Measurements from ENCODE around the gene RBM5. TPM values are rescaled to one million over a fixed set of nuclear protein-coding genes. Genes with fewer than 3 reads are reported as not detected.
A peak's percentile ranks its signal among the peaks of the same experiment; 100 is the strongest.

Gene RBM5
- total RNA-seq, 1 donor from 2014 or later = 124 TPM

DNA sequence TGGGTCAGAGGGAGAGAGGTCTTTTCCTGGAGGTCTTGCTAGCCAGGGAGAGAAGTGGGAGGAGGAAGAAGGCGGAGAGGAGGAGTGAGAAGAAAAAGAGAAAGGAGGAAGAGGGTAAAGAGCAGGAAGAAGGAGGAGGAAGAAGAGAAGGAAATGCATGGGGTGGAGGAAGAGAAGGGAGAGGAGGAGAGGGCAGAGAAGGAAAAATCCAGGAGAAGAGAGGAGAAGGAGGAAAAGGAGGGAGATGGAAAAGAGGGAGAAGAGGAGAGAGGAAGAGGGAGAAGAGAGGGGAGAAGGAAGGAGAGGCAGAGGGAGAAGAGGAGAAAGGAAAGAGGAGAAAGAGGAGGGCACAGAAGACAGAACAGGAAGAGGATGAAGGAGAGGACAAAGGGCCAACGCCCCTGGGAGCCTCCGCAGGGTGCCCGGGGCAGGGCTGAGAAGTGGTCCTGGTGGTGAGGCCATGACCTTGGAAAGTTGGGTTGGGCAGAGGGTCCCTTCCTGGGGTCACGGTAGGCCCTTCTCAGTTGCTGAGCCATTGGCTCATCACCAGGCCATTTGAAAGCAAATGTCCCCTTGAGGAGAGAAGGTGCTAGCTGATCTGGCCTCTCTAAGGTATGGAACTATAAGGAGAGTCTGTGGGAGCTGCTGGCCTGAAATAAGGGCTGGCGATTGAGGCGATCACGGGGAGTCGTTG lies 65.2 kb downstream of the RBM5 start:
- Histone ChIP-seq H2AFZ (ENCODE audit: low read depth, low read length) (peak overlapping the region; percentile 5), H3K4me2 (ENCODE audit: low read length) (peak overlapping the region; percentile 83)
- peaks cover 13% of the 10 kb centered on the region for H3K4me1 Mint-ChIP-seq (ENCODE audit: low read depth, unreplicated experiment)

DNA sequence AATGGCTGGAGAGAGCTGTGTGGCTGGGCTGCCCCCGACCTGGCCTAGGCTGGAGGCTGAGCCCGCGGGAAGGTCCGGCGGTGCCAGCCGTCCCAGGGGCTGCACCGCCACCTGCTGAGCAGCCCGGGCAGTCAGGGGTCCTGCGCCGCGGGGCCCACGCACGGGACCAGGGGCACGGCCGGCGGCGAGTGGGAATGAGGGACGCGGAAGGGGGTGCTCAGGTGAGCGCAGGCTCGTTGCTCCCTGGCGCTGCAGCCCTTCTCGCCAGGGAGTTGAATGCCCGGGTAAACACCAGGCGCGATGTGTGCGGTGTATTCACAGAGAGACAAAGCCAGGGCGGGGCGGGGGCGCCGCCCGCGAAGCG lies 65.7 kb downstream of the RBM5 start:
- peak; percentile 40 for TF ChIP-seq EZH2 (IDR thresholded peaks at IDR 0.05; ENCODE audit: insufficient read depth, low read length)
- TF ChIP-seq, protein P1, sequence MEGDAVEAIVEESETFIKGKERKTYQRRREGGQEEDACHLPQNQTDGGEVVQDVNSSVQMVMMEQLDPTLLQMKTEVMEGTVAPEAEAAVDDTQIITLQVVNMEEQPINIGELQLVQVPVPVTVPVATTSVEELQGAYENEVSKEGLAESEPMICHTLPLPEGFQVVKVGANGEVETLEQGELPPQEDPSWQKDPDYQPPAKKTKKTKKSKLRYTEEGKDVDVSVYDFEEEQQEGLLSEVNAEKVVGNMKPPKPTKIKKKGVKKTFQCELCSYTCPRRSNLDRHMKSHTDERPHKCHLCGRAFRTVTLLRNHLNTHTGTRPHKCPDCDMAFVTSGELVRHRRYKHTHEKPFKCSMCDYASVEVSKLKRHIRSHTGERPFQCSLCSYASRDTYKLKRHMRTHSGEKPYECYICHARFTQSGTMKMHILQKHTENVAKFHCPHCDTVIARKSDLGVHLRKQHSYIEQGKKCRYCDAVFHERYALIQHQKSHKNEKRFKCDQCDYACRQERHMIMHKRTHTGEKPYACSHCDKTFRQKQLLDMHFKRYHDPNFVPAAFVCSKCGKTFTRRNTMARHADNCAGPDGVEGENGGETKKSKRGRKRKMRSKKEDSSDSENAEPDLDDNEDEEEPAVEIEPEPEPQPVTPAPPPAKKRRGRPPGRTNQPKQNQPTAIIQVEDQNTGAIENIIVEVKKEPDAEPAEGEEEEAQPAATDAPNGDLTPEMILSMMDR (IDR thresholded peaks at IDR 0.05; ENCODE audit: insufficient read depth, low read depth, low read length) = no peak

More for the DNA sequence above, 65.2 kb downstream of the RBM5 start:
- Histone ChIP-seq H3K9me3 (ENCODE audit: insufficient read depth, low read depth, low read length) (no peaks in the 10 kb centered on the region), H3K36me3 (ENCODE audit: insufficient read depth, low read length) (no peaks in the 10 kb centered on the region), H3K4me3 (ENCODE audit: insufficient read depth, low read depth, low read length) (no peak overlapping the region), H3K9ac (ENCODE audit: low read length) (no peak overlapping the region), H4K20me1 (ENCODE audit: insufficient read depth, low read length) (no peaks in the 10 kb centered on the region), H3K27ac (ENCODE audit: low read depth, low read length) (no peak overlapping the region), H3K79me2 (ENCODE audit: insufficient read depth, low read length) (no peaks in the 10 kb centered on the region), H3K4me1 (ENCODE audit: insufficient read depth, low read length) (peaks cover 15% of the 10 kb centered on the region), H3K27me3 (ENCODE audit: insufficient read depth, low read length) (peaks cover 9% of the 10 kb centered on the region)
- Mint-ChIP-seq H3K36me3 (ENCODE audit: low read depth, unreplicated experiment) (no peaks in the 10 kb centered on the region), H3K27me3 (ENCODE audit: low read depth, unreplicated experiment) (peaks cover 42% of the 10 kb centered on the region), H3K4me3 (ENCODE audit: unreplicated experiment) (peak overlapping the region; percentile 77), H3K27ac (ENCODE audit: unreplicated experiment) (no peak overlapping the region), H3K9me3 (ENCODE audit: unreplicated experiment) (peaks cover 2% of the 10 kb centered on the region)
- DNase-seq (ENCODE audit: low read depth) = no peak
- TF ChIP-seq, protein P1 (IDR thresholded peaks at IDR 0.05; ENCODE audit: insufficient read depth, low read depth, low read length) = no peak
- TF ChIP-seq EZH2 (IDR thresholded peaks at IDR 0.05; ENCODE audit: insufficient read depth, low read length) = no peak
- no peak for FAIRE-seq

More for the DNA sequence above, 65.7 kb downstream of the RBM5 start:
- Mint-ChIP-seq H3K27ac (ENCODE audit: unreplicated experiment) (no peak overlapping the region), H3K4me1 (ENCODE audit: low read depth, unreplicated experiment) (peaks cover 13% of the 10 kb centered on the region), H3K36me3 (ENCODE audit: low read depth, unreplicated experiment) (no peaks in the 10 kb centered on the region), H3K4me3 (ENCODE audit: unreplicated experiment) (peak overlapping the region; percentile 77), H3K9me3 (ENCODE audit: unreplicated experiment) (peaks cover 2% of the 10 kb centered on the region), H3K27me3 (ENCODE audit: low read depth, unreplicated experiment) (peaks cover 43% of the 10 kb centered on the region)
- no peak for DNase-seq (ENCODE audit: low read depth)
- H3K4me3 ChIP-seq (ENCODE audit: insufficient read depth, low read depth, low read length) = peak overlapping the region; percentile 10
- H3K79me2 ChIP-seq (ENCODE audit: insufficient read depth, low read length) = no peaks in the 10 kb centered on the region
- no peaks in the 10 kb centered on the region for H4K20me1 ChIP-seq (ENCODE audit: insufficient read depth, low read length)
- H3K36me3 ChIP-seq (ENCODE audit: insufficient read depth, low read length) = no peaks in the 10 kb centered on the region
- no peaks in the 10 kb centered on the region for H3K9me3 ChIP-seq (ENCODE audit: insufficient read depth, low read depth, low read length)
- H3K4me2 ChIP-seq (ENCODE audit: low read length) = peak overlapping the region; percentile 83
- H3K27me3 ChIP-seq (ENCODE audit: insufficient read depth, low read length) = peaks cover 9% of the 10 kb centered on the region
- peak overlapping the region; percentile 5 for H2AFZ ChIP-seq (ENCODE audit: low read depth, low read length)
- no peak for FAIRE-seq
- no peak overlapping the region for H3K9ac ChIP-seq (ENCODE audit: low read length)
- H3K4me1 ChIP-seq (ENCODE audit: insufficient read depth, low read length) = peaks cover 15% of the 10 kb centered on the region
- no peak overlapping the region for H3K27ac ChIP-seq (ENCODE audit: low read depth, low read length)
